ENCODE data around the gene CECR2. TPM values are rescaled to one million over a fixed set of nuclear protein-coding genes. Genes with fewer than 3 reads are reported as not detected.
A peak's percentile ranks its signal among the peaks of the same experiment; 100 is the strongest.

CECR2 gene
- total RNA-seq, 1 donor from 2014 or later, result 40.5 TPM

DNA sequence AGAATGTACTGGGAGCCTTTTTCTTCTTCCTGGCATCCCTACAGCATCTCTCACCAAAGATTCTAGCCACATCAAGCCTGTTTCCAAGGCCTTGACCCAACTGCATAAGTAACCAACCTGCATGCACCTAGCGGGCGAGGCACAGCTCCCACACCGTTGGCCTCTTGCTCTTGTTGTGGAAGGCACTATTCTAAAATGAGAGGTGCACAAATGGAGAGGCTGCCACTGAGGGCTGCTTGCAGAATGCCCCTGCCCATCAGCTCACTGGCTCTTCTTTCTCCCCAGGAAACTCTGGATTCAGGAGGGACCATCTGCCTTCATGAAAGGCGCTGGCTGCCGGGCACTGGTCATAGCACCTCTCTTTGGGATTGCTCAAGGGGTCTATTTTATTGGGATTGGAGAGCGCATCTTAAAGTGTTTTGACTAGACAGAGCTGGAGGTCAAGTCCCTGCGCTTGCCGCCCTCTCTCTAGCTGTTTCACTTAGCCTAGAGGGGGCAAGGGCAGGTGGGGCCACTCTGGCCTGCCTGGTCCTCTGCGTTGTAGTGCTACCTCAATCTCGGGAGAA is 220.6 kb downstream of the CECR2 start:
- Mint-ChIP-seq H3K4me1 (ENCODE audit: low read depth) (no peaks in the 10 kb centered on the region), H3K27me3 (no peaks in the 10 kb centered on the region), H3K27ac (no peak overlapping the region), H3K4me3 (ENCODE audit: low read depth) (no peak overlapping the region), H3K9me3 (ENCODE audit: low read depth) (no peaks in the 10 kb centered on the region), H3K36me3 (ENCODE audit: insufficient read depth) (peaks cover 8% of the 10 kb centered on the region)
- no peak for DNase-seq (ENCODE audit: low spot score, unreplicated experiment)
- TF ChIP-seq, protein P1, sequence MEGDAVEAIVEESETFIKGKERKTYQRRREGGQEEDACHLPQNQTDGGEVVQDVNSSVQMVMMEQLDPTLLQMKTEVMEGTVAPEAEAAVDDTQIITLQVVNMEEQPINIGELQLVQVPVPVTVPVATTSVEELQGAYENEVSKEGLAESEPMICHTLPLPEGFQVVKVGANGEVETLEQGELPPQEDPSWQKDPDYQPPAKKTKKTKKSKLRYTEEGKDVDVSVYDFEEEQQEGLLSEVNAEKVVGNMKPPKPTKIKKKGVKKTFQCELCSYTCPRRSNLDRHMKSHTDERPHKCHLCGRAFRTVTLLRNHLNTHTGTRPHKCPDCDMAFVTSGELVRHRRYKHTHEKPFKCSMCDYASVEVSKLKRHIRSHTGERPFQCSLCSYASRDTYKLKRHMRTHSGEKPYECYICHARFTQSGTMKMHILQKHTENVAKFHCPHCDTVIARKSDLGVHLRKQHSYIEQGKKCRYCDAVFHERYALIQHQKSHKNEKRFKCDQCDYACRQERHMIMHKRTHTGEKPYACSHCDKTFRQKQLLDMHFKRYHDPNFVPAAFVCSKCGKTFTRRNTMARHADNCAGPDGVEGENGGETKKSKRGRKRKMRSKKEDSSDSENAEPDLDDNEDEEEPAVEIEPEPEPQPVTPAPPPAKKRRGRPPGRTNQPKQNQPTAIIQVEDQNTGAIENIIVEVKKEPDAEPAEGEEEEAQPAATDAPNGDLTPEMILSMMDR (IDR thresholded peaks at IDR 0.05; ENCODE audit: unreplicated experiment), result no peak

DNA sequence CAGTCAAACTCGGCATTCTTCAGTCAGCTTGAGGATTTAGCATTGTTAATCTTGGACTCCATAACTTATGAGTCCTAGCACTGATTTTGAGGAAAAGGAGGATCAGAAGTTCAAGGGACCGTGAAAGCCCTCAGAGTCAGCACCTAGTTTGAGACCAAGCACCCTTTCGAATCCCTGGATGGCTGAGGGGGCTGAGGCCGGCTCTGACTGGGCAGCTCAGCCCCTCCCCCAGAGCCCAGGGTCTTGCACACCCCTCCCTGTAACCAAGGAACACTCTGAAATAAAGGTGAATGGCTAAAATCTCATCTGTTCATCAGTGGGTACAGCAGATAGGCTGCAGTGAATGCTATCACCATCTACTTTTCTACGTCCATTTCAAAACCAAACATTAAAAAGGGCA is 221.3 kb downstream of the CECR2 start:
- Mint-ChIP-seq H3K4me1 (ENCODE audit: low read depth) (no peaks in the 10 kb centered on the region), H3K9me3 (ENCODE audit: low read depth) (no peaks in the 10 kb centered on the region), H3K27me3 (no peaks in the 10 kb centered on the region), H3K36me3 (ENCODE audit: insufficient read depth) (peaks cover 8% of the 10 kb centered on the region), H3K27ac (peak overlapping the region; percentile 53), H3K4me3 (ENCODE audit: low read depth) (no peak overlapping the region)
- TF ChIP-seq, protein P1 (IDR thresholded peaks at IDR 0.05; ENCODE audit: unreplicated experiment), result no peak
- DNase-seq (ENCODE audit: low spot score, unreplicated experiment), result no peak

GRCh38 chr22:17592201-17592600 is 222.9 kb downstream of the CECR2 start:
- Mint-ChIP-seq H3K27me3 (no peaks in the 10 kb centered on the region), H3K4me1 (ENCODE audit: low read depth) (no peaks in the 10 kb centered on the region), H3K36me3 (ENCODE audit: insufficient read depth) (peaks cover 16% of the 10 kb centered on the region), H3K9me3 (ENCODE audit: low read depth) (no peaks in the 10 kb centered on the region), H3K27ac (no peak overlapping the region), H3K4me3 (ENCODE audit: low read depth) (no peak overlapping the region)
- DNase-seq (ENCODE audit: low spot score, unreplicated experiment), result no peak
- TF ChIP-seq, protein P1 (IDR thresholded peaks at IDR 0.05; ENCODE audit: unreplicated experiment), result no peak

GRCh38 chr22:17596226-17596625 is 227.0 kb downstream of the CECR2 start:
- Mint-ChIP-seq H3K9me3 (ENCODE audit: low read depth) (no peaks in the 10 kb centered on the region), H3K4me3 (ENCODE audit: low read depth) (no peak overlapping the region), H3K27me3 (no peaks in the 10 kb centered on the region), H3K4me1 (ENCODE audit: low read depth) (no peaks in the 10 kb centered on the region), H3K27ac (no peak overlapping the region), H3K36me3 (ENCODE audit: insufficient read depth) (peaks cover 29% of the 10 kb centered on the region)
- TF ChIP-seq, protein P1 (IDR thresholded peaks at IDR 0.05; ENCODE audit: unreplicated experiment), result no peak
- no peak for DNase-seq (ENCODE audit: low spot score, unreplicated experiment)

DNA sequence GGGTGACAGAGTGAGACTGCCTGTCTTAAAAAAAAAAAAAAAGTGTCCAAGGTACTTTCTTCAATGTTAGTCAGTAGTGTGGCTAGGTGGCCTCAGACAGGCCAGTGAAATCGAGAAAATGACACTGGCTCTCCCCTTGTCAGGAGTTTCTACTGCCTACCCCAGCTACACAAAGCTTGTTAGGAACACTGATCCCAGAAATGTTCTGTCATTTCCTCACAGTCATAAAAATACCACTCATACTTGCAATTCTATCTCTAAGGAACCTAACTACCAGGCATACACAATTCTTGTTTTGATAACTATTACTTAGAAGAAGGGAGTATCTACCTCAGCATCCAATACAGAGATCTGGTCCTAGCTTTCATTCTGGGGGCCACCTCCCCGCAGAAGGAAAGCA is 228.0 kb downstream of the CECR2 start:
- no peak for DNase-seq (ENCODE audit: low spot score, unreplicated experiment)
- Mint-ChIP-seq H3K27me3 (no peaks in the 10 kb centered on the region), H3K27ac (no peak overlapping the region), H3K9me3 (ENCODE audit: low read depth) (no peaks in the 10 kb centered on the region), H3K36me3 (ENCODE audit: insufficient read depth) (peaks cover 29% of the 10 kb centered on the region), H3K4me1 (ENCODE audit: low read depth) (no peaks in the 10 kb centered on the region), H3K4me3 (ENCODE audit: low read depth) (no peak overlapping the region)
- TF ChIP-seq, protein P1 (IDR thresholded peaks at IDR 0.05; ENCODE audit: unreplicated experiment), result no peak

Data from progenitor cell of endocrine pancreas (in vitro differentiated cells).